Superior temporal gyrus (tissue), 1 donor: ENCODE data around the gene KSR2.
"Not testable (repeated sequence)": the region's sequence is repeated elsewhere in the genome, so short reads cannot be mapped to it uniquely, and the experiment has no call there.

ENCODE experiments used
- DNase-seq: peaks from one replicate; pipeline ENCODE4 v3.0.0-alpha.2; 2016; ENCODE audit errors: extremely low spot score

KSR2 gene

DNA sequence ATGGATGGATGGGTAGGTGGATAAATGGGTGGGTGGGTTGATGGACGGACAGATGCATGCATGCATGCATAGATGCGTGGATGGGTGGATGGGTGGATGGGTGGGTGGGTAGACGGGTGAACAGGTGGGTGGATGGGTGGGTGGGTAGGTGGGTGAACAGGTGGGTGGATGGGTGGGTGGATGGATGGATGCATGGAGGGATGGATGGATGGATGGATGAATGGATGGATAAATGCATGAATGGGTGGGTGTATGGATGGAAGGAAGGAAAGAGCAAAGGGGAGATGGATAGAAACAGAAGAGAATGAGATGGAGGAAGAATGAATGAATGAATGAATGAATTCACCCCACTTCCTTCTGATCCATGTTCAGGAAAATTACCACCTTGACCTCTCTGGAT is 143.0 kb downstream of the KSR2 start:
- DNase-seq, result no peak

DNA sequence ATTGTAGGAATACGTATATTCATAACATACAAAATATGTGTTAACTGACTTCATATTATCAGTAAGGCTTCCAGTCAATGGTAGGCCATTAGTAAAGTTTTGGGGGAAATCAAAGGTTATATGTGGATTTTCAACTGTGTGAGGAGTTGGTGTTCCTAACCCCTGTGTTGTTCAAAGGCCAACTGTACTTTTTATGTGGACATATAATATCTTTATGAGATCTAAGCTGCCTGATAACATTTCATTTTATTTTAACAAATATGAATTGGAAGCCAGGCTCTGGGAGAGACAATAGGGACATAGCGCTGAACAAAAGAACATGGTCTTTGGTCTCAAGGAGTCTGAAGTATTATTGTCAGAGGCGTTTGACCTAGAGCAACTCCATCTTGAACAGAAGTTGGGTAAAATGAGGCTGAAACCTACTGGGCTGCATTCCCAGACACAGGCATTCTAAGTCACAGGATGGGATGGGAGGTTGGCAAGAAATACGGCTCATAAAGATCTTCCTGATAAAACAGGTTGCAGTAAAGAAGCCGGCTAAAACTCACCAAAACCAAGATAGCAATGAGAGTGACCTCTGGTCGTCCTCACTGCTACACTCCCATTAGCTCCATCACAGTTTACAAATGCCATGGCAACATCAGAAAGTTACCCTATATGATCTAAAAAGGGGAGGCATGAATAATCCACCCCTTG is 147.2 kb downstream of the KSR2 start:
- DNase-seq, result no peak

- no peak for DNase-seq
Observed at GRCh38 chr12:117820216-117820907, 148.4 kb downstream of the KSR2 start.

DNA sequence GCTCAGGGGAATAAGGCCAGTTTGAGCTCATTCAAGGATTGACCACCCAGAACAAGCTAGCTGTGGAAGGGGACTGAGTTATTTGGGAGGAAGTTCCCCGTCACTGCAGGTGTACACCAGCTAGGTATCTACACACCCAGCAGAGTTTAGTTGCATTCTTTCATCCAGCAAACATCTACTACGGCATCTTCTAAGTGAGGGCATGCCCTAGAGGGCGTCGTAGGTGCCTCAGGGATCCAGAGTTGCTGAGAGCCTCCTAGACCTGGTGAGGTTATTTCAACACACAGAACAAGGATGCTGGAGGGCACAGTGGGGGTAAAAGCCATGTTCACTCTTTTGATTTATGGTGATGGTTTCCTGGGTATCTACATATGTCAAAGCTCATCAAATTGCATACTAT is 149.6 kb downstream of the KSR2 start:
- DNase-seq, result no peak

- no peak for DNase-seq
Observed at GRCh38 chr12:117818400-117818799, 150.4 kb downstream of the KSR2 start.

GRCh38 chr12:117809509-117809908 is 159.3 kb downstream of the KSR2 start:
- no peak for DNase-seq

DNA sequence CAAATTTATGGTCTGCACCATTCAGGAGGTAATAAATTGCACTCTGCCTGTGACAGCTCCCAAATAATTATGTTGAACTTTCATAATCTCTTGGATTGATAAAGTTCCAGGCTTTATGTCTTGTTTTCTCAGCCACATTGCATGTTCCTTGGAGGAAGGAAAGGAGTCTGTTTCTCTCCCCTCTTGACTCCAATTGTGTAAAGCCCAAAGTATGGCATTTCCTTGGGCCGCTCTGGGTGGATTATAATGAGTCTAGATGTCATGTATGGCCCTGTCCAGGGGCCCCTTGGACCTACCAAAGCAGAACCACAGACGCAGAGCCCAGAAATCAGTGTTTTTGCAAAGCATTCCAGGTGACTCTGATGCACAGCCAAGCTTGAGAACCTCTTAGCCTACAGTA is 160.8 kb downstream of the KSR2 start:
- DNase-seq, result no peak

DNA sequence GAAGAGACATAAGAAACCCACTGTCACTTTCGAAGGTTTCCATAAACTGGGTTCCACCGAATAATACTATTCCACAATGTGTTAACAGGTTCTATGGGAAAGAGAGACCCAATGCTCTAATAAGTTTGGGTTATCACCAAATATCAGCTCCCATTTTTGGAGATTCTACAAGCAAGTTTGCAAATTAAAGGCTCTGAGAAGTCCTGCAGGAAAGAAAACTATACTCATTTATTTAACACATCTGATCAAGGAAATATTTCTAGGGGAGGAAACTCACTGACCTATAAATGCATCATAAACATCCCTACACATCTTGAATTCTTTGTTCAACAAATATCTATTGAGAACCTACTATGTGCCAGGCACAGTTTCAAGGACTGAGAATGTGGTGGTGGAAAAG is 161.4 kb downstream of the KSR2 start:
- no peak for DNase-seq

DNA sequence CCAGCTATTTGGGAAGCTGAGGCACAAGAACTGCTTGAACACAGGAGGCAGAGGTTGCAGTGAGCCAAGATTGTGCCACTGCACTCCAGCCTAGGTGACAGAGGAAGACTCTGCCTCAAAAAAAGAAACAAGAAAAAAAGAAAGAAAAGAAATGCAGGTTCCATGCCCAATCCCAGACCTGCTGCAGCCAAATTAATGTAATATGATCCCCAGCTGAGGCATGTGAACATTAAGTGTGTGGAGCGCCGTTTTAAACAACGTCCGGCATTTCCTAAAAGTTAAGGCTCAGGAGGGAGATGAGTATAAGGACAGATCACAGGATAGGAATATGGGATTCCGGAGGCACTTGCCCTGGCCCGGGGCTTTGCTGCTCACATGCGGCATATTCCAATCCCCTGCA is 162.9 kb downstream of the KSR2 start:
- DNase-seq, result no peak

GRCh38 chr12:117803001-117803400 is 165.8 kb downstream of the KSR2 start:
- no peak for DNase-seq

DNA sequence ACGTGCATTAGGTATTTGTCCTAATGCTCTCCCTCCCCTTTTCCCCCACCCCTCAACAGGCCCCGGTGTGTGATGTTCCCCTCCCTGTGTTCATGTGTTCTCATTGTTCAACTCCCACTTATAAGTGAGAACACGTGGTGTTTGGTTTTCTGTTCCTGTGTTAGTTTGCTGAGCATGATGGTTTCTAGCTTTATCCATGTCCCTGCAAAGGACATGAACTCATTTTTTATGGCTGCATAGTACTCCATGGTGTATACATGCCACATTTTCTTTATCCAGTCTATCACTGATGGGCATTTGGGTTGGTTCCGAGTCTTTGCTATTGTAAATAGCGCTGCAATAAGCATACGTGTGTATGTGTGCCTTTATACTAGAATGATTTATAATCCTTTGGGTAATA is 168.1 kb downstream of the KSR2 start:
- DNase-seq, result not testable (repeated sequence)

DNA sequence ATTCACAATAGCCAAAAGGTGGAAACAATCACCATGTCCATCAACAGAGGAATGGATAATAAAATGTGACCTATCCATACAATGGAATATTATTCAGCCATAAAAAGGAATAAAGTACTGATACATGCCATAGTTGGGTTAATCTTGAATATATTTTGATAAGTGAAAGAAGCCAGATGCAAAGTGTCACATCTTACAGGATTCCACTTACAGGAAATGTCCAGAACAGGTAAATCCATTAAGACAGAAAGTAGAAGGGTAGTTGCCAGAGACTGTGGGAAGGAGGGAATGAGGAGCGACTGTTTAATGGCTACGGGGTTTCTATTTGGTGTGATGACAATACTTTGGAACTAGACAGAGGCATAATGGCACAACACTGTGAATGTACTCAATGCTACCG is 171.6 kb downstream of the KSR2 start:
- DNase-seq, result no peak

DNA sequence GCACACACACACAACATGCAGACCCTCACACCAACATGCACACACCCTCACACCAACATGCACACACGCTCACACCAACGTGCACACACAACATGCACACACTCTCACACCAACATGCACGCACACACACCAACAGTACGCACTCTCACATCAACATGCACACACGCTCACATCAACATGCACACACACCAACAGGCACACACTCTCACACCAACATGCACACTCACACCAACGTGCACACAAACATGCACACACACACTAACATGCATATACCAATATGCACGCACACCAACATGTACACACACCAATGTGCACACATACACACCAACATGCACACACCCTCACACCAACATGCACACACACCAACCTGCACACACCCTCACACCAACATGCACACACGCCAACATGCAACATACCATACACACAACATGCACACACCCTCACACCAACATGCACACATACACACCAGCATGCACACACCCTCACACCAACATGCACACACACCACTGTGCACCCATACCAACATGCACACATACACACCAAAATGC is 175.8 kb downstream of the KSR2 start:
- no peak for DNase-seq

GRCh38 chr12:117792471-117792870 is 176.3 kb downstream of the KSR2 start:
- DNase-seq, result no peak

DNA sequence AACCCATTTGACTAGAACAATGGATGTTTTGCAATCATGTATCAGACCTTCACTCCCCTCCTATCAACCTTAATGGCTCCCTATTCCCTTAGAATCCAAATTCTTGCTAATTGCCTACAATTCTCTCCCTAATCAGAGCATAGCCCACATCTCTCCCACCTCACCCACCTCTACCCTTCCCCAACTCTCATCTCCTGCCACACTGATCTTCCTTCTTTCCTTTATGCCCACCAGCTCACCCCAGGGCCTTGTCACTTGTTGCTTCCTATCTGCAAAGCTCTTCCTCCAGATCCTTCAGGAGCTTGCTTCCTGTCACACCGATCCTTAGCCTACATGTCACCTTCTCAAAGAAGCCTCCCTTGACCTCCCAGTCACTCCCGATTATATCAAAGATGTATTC is 177.8 kb downstream of the KSR2 start:
- no peak for DNase-seq

GRCh38 chr12:117790198-117790597 is 178.6 kb downstream of the KSR2 start:
- no peak for DNase-seq

- no peak for DNase-seq
Observed at GRCh38 chr12:117789195-117789912, 179.4 kb downstream of the KSR2 start.

GRCh38 chr12:117778656-117779055 is 190.1 kb downstream of the KSR2 start:
- DNase-seq, result no peak

DNA sequence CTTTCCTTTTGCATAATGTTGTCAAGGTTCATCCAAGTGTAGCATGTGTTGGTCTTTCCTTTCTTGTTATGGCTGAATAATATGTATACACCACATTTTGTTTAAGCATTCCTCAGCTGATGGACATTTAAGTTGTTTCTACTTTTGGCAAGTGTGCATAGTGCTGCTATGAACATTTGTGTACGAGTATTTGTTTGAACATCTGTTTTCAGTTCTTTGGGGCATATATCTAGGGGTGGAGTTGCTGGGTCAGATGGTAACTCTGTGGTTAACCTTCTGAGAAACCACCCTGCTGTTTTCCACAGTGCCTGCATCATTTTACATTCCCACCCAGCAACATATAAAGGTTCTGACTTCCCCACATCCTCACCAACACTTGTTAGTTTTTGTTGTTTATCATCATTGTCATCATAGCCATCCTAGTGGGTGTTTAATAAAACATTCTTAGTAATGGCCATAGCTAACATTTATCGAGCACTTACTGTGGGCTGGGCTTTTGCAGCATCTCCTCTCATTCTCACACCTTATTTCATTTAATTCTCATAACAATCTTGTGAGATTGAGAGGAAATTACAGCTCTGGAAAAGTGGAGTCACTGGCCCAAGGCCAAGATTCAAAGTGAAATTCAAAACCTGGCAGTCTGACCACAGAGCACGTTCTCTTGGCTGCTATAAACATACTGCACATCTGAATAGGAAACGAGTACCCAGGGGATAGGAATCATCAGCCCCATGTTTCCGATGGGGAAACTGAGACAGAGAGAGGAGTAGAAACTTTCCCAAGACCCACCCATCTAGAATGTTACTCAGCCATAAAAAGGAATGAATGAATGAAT is 193.6 kb downstream of the KSR2 start:
- DNase-seq, result no peak

DNA sequence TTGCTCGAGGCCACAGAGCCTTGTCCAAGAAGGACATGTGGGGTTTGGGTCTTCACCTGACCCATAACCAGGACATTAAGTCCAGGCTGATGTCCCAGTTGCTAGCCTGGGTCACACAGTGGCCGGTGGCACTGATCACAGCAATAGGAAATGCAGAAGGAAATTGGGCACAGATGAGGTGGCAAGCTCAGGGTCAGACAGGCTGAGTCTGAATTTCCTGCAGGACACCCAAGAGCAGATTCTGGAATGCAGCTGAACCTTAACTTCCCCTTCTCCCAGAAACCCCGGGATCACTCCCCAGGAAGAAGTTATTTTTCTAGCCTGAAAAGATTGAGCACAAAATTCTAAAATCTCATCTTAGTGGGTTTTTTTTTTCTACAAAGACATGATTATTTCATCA is 199.9 kb downstream of the KSR2 start:
- no peak for DNase-seq

DNA sequence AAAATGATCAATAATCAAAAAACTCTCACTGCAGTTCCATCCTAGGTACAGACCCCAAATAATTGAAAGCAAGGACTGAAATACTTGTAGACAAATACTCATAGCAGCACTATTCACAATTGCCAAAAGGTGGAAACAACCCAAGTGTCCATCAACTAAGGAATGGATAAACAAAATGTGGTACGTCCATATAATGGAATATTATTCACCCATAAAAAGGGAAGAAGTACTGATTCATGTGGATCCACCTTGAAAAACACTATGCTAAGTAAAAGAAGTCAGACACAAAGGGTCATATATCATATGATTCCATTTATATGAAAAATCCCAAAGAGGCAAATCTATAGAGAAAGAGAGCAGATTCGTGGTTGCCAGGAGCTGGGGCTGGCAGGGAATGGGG is 202.8 kb downstream of the KSR2 start:
- DNase-seq, result no peak

GRCh38 chr12:117762143-117762542 is 206.6 kb downstream of the KSR2 start:
- DNase-seq, result no peak
